IPS-NIHi7 (cell line): Measurements from ENCODE around the gene CACNG5.

Experiments used
- DNase-seq: peaks from one replicate; pipeline ENCODE4 v3.0.0; 2012; ENCODE audit warnings: mixed read lengths; ENCODE audit errors: extremely low spot score

CACNG5 gene

DNA sequence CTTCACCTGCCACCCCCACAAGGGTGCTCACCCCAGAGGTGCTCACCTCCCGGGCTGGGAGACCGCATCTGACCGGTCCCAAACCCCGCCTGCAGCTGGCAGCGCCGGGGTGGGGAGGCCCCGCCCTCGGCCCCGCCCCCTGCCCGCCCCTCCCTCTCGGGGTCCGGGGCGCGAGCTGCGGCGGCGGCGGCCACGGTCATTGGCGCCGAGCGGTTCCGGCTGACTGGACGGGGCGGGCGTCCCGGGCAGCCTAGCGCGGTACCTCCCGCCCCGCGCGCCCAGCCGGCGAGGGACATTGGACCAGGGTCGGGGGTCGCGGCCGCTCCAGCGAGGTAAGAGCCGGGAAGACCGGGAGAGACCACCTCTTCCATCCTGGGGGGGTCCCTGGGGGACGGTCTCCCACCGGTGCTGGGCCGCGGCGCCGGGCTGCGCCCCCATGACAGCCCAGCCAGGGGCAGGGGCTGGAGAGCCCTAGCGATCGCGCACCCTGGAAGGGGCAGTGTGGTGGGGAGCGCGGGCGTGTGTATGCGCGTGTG is at the start of gene CACNG5:
Gene CACNG5, plus strand, starts transcription at position 199 of the 536 bp plus-strand sequence. CDS start 42,216 bp downstream, outside the sequence.
- peak; percentile 95 for DNase-seq

DNA sequence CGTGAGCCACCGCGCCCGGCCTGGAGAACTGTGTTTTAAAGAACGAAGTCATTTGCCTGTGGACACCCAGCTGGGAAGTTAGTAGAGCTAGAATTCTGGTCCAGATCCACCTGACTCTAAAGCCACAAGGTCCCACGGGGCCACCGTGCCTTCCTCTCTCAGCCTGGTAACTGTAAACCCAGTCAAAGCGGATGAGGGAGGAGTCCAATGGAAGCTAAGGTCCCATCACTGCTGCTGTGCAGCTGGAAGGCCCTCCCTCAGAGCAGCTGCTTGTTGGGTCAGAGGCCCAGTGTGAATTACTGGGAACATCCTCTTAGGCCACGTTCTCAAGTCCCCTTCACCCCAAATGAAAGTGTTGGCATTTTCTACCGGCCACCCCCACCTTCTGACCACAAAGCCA is 48.8 kb upstream of the CACNG5 start:
- no peak for DNase-seq

GRCh38 chr17:66787914-66788313 is 47.0 kb upstream of the CACNG5 start:
- no peak for DNase-seq

- no peak for DNase-seq
These were observed 45.8 kb upstream of the CACNG5 start for GRCh38 chr17:66789093-66789492.

GRCh38 chr17:66789961-66790437 is 44.9 kb upstream of the CACNG5 start:
- DNase-seq: no peak

GRCh38 chr17:66790501-66791061 is 44.3 kb upstream of the CACNG5 start:
- no peak for DNase-seq

DNA sequence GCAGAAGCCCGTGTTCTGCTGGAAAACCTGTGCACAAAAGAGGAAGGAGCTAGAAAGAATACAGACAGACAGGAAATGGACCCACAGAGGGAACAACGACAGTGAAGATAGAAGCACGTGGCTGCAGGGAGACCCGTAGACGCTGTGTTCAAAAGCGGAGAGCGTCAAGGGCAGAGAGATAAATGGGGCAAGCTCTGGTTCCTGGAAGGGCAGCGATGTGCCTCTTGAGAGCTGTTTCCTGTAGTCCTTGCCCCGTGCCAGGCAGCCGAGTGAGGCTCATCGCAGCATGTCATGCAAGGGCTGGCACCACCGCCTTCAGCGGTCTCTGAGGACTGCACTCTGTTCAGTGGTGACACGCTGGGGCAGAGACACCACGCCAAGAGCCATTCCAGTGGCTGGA is 43.6 kb upstream of the CACNG5 start:
- no peak for DNase-seq

DNA sequence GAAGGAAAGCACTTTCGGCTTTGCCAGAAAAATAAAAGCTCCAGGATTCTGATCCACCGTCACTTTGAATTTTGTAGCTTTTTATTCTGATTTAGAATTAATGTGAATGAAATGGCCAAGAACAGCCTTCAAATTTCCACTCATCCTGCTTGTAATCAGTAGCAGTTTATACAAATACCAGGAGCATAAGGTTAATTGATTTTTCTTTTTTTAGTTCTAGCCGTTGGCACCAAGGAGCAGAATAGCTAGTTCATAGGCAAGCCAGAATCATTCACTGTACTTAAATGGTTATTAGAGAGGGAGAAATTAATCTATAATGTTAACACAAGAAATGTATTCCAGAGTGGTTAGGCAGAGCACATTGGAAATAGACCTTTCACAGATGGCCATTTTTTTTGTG is 41.1 kb upstream of the CACNG5 start:
- no peak for DNase-seq

GRCh38 chr17:66795486-66795885 is 39.4 kb upstream of the CACNG5 start:
- no peak for DNase-seq

DNA sequence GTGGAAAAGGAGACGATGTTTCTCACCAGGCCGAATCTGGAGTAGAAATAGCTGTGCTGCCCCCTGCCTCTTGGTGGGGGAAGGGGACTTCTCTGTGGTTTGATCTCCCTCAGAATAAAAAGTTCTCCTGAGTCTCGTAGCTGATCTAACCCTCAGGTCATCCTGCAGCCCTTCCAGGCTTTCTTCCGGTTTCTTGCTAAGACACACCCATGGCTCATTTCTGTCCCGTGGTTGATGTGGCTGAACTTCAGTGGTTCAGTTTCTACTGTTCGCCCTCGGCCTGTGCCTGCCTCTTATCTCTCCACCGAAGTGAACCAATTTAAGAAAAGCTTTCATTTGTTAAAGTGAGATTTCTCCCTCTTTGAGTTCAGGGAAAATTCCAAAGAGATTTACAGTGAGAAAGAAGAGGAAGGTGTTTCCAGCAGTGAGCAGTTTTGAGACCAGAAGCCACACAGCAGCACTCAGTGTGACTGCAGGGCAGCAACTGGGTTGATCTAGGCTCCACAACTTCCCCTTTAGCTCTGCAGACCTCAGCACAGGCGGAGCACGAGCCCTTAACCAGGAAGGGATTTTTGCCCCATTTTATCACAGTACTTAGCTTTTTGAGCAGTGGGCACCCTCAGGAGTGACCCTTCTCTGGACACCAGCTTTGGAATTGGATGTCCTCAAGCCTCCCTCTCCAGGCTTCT is 34.9 kb upstream of the CACNG5 start:
- DNase-seq: no peak

- peak; percentile 66 for DNase-seq
These were observed 31.4 kb upstream of the CACNG5 start for GRCh38 chr17:66803474-66803951.

- no peak for DNase-seq
These were observed 29.4 kb upstream of the CACNG5 start for GRCh38 chr17:66805567-66805966.

DNA sequence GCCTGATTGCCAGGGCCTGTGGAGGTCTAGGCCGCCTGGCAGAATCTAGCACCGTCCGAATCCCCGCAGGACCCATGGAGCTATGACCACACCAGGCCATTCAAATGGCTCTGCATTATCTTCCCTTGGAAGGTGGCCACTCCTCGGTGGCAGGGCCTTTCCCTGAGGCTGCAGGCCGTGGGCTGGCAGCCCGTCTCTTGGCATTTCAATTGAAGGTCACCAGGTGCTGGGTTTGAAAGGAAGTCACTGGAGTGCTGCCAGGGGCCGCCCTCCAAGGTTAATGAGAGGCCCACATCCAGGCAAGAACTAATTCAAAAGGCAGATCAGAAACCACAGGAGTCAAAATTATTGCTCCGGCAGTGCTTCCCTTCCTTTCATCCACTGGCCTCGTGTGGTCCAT is 27.7 kb upstream of the CACNG5 start:
- DNase-seq: no peak

GRCh38 chr17:66809408-66809807 is 25.5 kb upstream of the CACNG5 start:
- DNase-seq: no peak

DNA sequence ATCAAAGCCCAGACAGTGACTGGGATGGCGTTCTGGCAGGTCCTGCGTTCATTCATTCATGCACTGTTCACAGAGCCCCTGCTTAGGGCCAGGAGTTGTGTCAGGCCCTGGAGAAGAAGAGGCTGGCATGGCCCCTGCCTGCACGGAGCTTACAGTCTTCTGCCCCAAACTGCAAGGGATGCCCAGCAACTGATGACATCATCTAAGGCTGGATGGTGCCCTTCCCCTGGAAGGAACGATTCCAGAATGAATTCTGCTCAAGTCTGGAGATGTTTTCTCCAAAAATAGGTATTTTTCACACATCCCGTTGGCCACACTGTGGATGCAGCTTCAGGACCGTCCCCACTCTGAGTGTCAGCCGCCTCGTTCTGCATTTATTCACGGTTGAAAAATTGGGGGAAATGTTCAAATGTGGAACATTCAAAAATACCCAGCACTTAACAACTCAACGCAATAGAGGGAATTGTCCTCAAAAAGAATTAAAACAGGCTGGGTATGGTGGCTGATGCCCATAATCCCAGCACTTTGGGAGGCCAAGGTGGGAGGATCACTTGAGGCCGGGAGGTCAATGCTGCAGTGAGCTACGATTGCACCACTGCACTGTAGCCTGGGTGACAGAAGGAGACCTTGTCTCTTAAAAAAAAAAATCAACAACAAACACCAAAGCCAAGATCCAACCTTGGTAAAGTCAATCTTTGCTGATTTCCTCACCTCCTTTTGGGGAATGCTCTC is 23.8 kb upstream of the CACNG5 start:
- no peak for DNase-seq

DNA sequence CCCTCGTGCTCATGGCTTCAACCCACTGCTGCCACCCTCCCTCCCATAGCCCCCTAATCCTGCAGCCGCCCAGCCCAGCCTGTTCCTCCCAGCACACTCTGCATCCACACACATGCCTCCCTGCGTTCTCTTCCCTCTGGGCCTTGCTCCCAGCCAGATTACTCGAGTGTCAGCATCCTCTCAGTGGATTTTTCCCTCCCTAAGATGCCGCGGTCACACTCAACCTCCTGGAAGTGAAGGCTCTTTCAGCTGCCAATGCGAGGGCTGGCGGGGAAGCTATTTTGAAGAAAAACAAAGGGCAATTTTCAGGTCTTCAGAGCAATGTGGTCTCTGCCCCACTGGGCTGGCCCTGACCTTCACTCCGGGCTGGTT is 23.2 kb upstream of the CACNG5 start:
- DNase-seq: no peak

DNA sequence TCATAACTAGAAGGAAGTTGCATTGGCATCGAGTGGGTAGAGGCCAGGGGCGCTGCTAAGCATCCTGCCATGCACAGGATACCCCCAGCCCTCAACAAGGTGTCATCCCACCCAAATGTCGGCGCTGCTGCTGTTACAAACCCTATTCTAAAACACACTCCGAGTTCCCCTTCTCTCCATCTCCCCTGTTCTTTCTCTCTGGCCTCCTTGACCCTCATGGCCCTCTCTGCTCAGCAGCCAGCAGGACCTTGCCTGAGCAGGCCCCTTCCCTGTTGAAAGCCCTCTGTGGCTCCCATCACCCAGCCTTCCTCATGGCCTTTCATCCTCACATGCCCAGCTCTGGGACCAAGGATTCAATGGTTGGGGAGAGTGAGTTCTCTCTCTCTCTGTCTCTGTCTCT is 22.3 kb upstream of the CACNG5 start:
- DNase-seq: no peak

DNA sequence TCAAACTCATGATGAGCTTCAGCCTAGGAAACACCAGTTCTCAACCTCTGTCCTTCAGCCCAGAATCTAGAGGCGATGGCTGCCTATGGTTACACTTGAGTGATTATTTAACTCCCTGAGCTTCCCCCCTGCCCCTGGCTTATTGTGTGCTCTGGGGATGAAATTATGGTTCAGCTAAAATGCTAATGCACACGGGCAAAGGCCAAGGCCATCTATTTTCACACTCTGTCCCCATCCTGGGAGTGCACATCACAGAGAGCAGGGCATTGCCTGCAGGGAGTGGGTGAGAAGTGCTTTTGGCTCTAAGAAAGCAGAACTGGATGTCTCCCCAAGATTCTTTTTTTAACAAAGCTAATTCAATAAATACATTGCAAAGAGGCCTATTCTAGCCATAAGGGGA is 21.6 kb upstream of the CACNG5 start:
- no peak for DNase-seq

DNA sequence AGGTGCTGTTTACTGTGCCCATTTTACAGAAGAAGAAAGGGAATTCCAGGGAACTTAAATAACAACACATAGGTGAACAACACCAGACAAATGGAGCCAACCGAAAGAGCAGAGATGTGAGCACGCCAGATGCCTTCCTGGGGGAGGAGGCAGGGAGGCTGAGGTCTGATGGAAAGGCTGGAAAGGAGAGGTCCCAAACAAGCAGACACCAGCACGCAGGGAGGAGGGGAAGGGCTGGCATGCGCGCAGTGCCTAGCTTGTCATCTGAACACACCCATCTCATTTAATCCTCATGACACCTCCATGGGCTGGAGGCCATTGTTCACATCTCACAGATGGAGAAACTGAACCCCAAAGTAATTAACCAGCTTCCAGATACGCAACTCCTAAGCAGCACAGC is 20.9 kb upstream of the CACNG5 start:
- no peak for DNase-seq

DNA sequence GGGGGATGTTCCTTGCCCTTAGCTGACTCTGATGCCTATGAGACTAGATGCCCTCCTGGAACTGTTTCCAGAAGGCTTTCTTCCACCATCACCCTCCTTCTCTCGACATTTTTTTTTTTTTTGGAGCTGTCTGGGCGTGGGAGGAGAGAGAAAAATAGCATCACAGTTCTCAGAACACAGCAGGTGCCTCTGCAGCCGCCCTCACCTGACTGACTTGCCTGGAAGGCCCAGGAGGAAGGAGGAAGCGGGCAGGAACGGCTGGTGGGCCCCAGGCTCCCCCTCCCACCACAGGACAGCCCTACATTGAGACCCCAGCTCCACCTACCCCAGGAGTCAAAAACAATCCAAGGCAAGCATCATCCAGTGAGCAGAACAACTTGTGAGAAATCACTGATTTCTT is 20.3 kb upstream of the CACNG5 start:
- no peak for DNase-seq

- no peak for DNase-seq
These were observed 17.2 kb upstream of the CACNG5 start for GRCh38 chr17:66817750-66818149.

GRCh38 chr17:66819466-66819865 is 15.5 kb upstream of the CACNG5 start:
- DNase-seq: no peak

- DNase-seq: no peak
These were observed 12.9 kb upstream of the CACNG5 start for GRCh38 chr17:66822009-66822408.
